ENCODE data around the gene SIRPA. TPM values are rescaled to one million over a fixed set of nuclear protein-coding genes. Genes with fewer than 3 reads are reported as not detected.

Gene SIRPA
- total and polyA plus RNA-seq, 2 of the 8 experiments (the other 6 are each of a cell fraction or from before 2014, with no cell fraction given): 3.9 to 4.3 TPM

- H3K23me2 ChIP-seq (ENCODE audit: low read depth, low read length): peaks cover 4% of the 10 kb centered on the region; the same call in 1 of the 2 replicates
- H3K79me2 ChIP-seq (ENCODE audit: control insufficient read depth in 1 of 2, insufficient read depth in 2 of 2, low read length in 2 of 2): no peaks in the 10 kb centered on the region
- peak; percentile 97 for FAIRE-seq
- H2AK5ac ChIP-seq (ENCODE audit: low read depth, low read length): no peak overlapping the region
- no peak overlapping the region for H3K23ac ChIP-seq (ENCODE audit: insufficient read length)
- H3K4ac ChIP-seq (replicated peaks; ENCODE audit: insufficient read length, low read depth, low read length): no peak overlapping the region
- 3% methylated on average over 36 of the region's 39 CpGs; no CpG with 5 or more reads in 1 of the 2 experiments for WGBS, 2 experiments (ENCODE audit: extremely low coverage in 1 of 2, insufficient coverage in 1 of 2, insufficient read length in 1 of 2, insufficient replicate concordance in 2 of 2, low coverage in 1 of 2, low lambda C conversion rate in 2 of 2, missing lambda C conversion rate in 1 of 2)
- peak overlapping the region; percentile 35 to 59 (median 42); a peak in 7 of 8 replicates for H3K4me3 ChIP-seq (ENCODE audit: extremely low read depth in 1 of 4, insufficient read depth in 2 of 4, low read depth in 3 of 4, low read length in 4 of 4)
- CTCF ChIA-PET (ENCODE audit: partially characterized antibody): interaction anchor here (0.6 to 2.0 kb wide), 7 partner anchors 16 to 97 kb away, joined by 3 to 8 read pairs (median 4); no protein-coding TSS in a partner anchor
- H2AFZ ChIP-seq (ENCODE audit: low read length): peak overlapping the region; percentile 90
- no peak overlapping the region; the same call in 1 of the 2 replicates for H4K8ac ChIP-seq (ENCODE audit: extremely low read depth, insufficient read depth, low read length)
- H3K27me3 ChIP-seq (replicated peaks in 1 of 4; ENCODE audit: control insufficient read depth in 3 of 4, extremely low read depth in 1 of 4, insufficient read depth in 3 of 4, low read length in 3 of 4): peaks cover 0 to 31% (median 17%) of the 10 kb centered on the region in 4 experiments; a peak in 6 of 7 replicates
- POLR2A ChIA-PET (ENCODE audit: partially characterized antibody): interaction anchor here (0.6 to 1.8 kb wide), 11 partner anchors 9 to 156 kb away, joined by 3 to 7 read pairs (median 5); no protein-coding TSS in a partner anchor
- no peak overlapping the region for H4K5ac ChIP-seq (ENCODE audit: insufficient read length, low read depth, low read length)
- H3K56ac ChIP-seq (replicated peaks; ENCODE audit: insufficient read length, low read depth, low read length): no peak overlapping the region
- peaks cover 4 to 29% (median 13%) of the 10 kb centered on the region in 4 experiments; a peak in 6 of 7 replicates for H3K4me1 ChIP-seq (replicated peaks in 1 of 4; ENCODE audit: control insufficient read depth in 3 of 4, insufficient read depth in 4 of 4, low read length in 3 of 4)
- H3K4me2 ChIP-seq (ENCODE audit: insufficient read depth in 1 of 2, low read depth in 2 of 2, low read length in 2 of 2): peak overlapping the region; percentile 93 to 94
- peak; percentile 74 to 84 for DNase-seq (ENCODE audit: low read depth in 1 of 2, low spot score in 2 of 2)
- peak overlapping the region in 3 of 4 experiments; percentile 17 to 81 (median 63); a peak in 5 of 7 replicates for H3K9ac ChIP-seq (replicated peaks in 1 of 4; ENCODE audit: extremely low read depth in 1 of 4, low read depth in 3 of 4, low read length in 3 of 4)
- H3K9me3 ChIP-seq (ENCODE audit: insufficient read depth in 2 of 2, low read depth in 1 of 2, low read length in 1 of 2): no peaks in the 10 kb centered on the region
- no peaks in the 10 kb centered on the region for H4K20me1 ChIP-seq (replicated peaks in 1 of 2; ENCODE audit: control insufficient read depth in 1 of 2, insufficient read depth in 2 of 2, low read length in 2 of 2)
- H2BK120ac ChIP-seq (replicated peaks; ENCODE audit: low read depth, low read length): peak overlapping the region; percentile 4
- H3K36me3 ChIP-seq (ENCODE audit: control insufficient read depth in 2 of 4, insufficient read depth in 4 of 4, low read length in 3 of 4): no peaks in the 10 kb centered on the region
- H3K18ac ChIP-seq (ENCODE audit: extremely low read depth, low read length): peak overlapping the region; percentile 33
- H2BK12ac ChIP-seq (ENCODE audit: low read depth, low read length): 0 out of 2 replicates have a peak overlapping the region, but pooled peaks have one; percentile 78
- H2BK15ac ChIP-seq (ENCODE audit: low read length): no peak overlapping the region
- H2BK20ac ChIP-seq (ENCODE audit: low read length): peak overlapping the region; percentile 73; the same call in 1 of the 2 replicates
- no peaks in the 10 kb centered on the region for H3K79me1 ChIP-seq (ENCODE audit: low read depth, low read length)
- peak overlapping the region; percentile 61 for H4K91ac ChIP-seq (replicated peaks; ENCODE audit: insufficient read length, low read length)
- no peak overlapping the region for H3K14ac ChIP-seq (ENCODE audit: insufficient read length)
- peak overlapping the region; percentile 67; the same call in 1 of the 2 replicates for H2BK5ac ChIP-seq (ENCODE audit: low read depth, low read length)
- H3K27ac ChIP-seq (ENCODE audit: low read depth, low read length): no peak overlapping the region; the same call in 1 of the 2 replicates
- TF ChIP-seq RFX5 (IDR thresholded peaks at IDR 0.05; ENCODE audit: borderline replicate concordance, low read depth, low read length): no peak
- no peak for TF ChIP-seq FOSL1 (IDR thresholded peaks at IDR 0.05; ENCODE audit: insufficient read depth, low read depth, low read length)
- peak; percentile 82 for TF ChIP-seq POLR2AphosphoS5 (IDR thresholded peaks at IDR 0.05; ENCODE audit: low read depth, low read length)
- no peak for TF ChIP-seq HDAC6 (IDR thresholded peaks at IDR 0.05; ENCODE audit: low read depth, low read length)
- TF ChIP-seq CHD1 (IDR thresholded peaks at IDR 0.05; ENCODE audit: low read depth, low read length): no peak
- peak; percentile 98 for TF ChIP-seq RBBP5 (IDR thresholded peaks at IDR 0.05; ENCODE audit: borderline replicate concordance, low read depth, low read length)
- no peak for TF ChIP-seq ATF3 (IDR thresholded peaks at IDR 0.05; ENCODE audit: insufficient read depth, low read depth, low read length)
Observed at GRCh38 chr20:1946762-1947534, 51.7 kb downstream of the SIRPA start.
